ENCODE data around the gene DNA2.

DNA sequence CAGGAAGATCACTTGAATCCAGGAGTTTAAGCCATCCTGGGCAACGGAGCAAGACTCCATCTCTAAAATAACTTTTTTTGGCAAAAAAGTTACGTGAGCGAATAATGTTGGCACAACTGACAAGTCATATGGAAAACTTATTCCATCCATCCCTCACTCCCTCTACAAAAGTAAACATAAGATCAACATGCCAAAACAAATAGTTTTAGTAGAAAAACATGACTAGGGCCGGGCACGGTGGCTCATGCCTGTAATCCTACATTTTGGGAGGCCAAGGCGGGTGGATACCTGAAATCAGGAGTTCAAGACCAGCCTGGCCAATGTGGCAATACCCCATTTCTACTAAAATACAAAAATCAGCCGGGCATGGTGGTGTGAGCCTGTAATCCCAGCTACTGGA lies 29.9 kb upstream of the DNA2 start:
- TF ChIP-seq, protein P1, sequence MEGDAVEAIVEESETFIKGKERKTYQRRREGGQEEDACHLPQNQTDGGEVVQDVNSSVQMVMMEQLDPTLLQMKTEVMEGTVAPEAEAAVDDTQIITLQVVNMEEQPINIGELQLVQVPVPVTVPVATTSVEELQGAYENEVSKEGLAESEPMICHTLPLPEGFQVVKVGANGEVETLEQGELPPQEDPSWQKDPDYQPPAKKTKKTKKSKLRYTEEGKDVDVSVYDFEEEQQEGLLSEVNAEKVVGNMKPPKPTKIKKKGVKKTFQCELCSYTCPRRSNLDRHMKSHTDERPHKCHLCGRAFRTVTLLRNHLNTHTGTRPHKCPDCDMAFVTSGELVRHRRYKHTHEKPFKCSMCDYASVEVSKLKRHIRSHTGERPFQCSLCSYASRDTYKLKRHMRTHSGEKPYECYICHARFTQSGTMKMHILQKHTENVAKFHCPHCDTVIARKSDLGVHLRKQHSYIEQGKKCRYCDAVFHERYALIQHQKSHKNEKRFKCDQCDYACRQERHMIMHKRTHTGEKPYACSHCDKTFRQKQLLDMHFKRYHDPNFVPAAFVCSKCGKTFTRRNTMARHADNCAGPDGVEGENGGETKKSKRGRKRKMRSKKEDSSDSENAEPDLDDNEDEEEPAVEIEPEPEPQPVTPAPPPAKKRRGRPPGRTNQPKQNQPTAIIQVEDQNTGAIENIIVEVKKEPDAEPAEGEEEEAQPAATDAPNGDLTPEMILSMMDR (IDR thresholded peaks at IDR 0.05 in 8 of 11, conservative IDR thresholded peaks at IDR 0.05 in 3 of 11), result no peak
- TF ChIP-seq POLR2A (IDR thresholded peaks at IDR 0.05) (no peak), POLR2AphosphoS5 (IDR thresholded peaks at IDR 0.05) (no peak)

All from spleen (tissue), 7 donors.